HepG2 (cell line): Measurements from ENCODE around the gene PPP1R16B. TPM values are rescaled to one million over a fixed set of nuclear protein-coding genes. Genes with fewer than 3 reads are reported as not detected.
A peak's percentile ranks its signal among the peaks of the same experiment; 100 is the strongest.

ENCODE experiments used
- AGO1 ChIP-seq: fragments of 200-400 bp; formaldehyde crosslinking; IDR thresholded peaks from 2 replicates; pipeline ENCODE4 v1.6.1; 2017; ENCODE audit warnings: mild to moderate bottlenecking, low read depth, low read length, moderate library complexity; ENCODE audit not compliant: poor library complexity, severe bottlenecking
- BCL3 ChIP-seq: sonication (generic); formaldehyde crosslinking; IDR thresholded peaks from 2 replicates; pipeline ENCODE4 v1.5.1; 2020; ENCODE audit warnings: mild to moderate bottlenecking, missing genetic modification reagents, moderate library complexity
- CREB1 ChIP-seq, 2 experiments: fragments of 450-650 bp in 1 of 2; IDR thresholded peaks; 2 replicates each; pipeline ENCODE4 v1.6.1; 2016 to 2017; ENCODE audit warnings: control low read depth in 1 of 2, mild to moderate bottlenecking in 1 of 2, missing compliant biosample characterization in 1 of 2, missing genetic modification characterization in 1 of 2
- EP300 ChIP-seq, 3 experiments: sonication (generic) in 1 of 3; formaldehyde crosslinking in 1 of 3; IDR thresholded peaks; 2 replicates each; pipeline versions ENCODE4 v1.5.1 to v1.6.1; 2011 to 2020; ENCODE audit warnings: low read depth in 2 of 3, low read length in 2 of 3, borderline replicate concordance in 1 of 3, improper control_type of control experiment in 1 of 3, mild to moderate bottlenecking in 1 of 3, missing genetic modification reagents in 1 of 3, moderate library complexity in 1 of 3
- FOXA1 ChIP-seq, 2 experiments: fragments of 450-650 bp in 1 of 2; sonication (generic) in 1 of 2; formaldehyde crosslinking in 1 of 2; IDR thresholded peaks; 2 replicates each; pipeline versions ENCODE4 v1.4.0 to v1.6.1; 2016 to 2020; ENCODE audit warnings: missing genetic modification reagents in 1 of 2
- HBP1 ChIP-seq: IDR thresholded peaks from 2 replicates; pipeline ENCODE4 v1.6.1; 2016; ENCODE audit warnings: low read depth, control low read depth
- JUN ChIP-seq: sonication (generic); formaldehyde crosslinking; IDR thresholded peaks from 2 replicates; pipeline ENCODE4 v1.4.0; 2020; ENCODE audit warnings: mild to moderate bottlenecking, missing genetic modification reagents
- MAX ChIP-seq: IDR thresholded peaks from 2 replicates; pipeline ENCODE4 v1.6.1; 2012; ENCODE audit warnings: inconsistent platforms
- NCOA1 ChIP-seq: sonication (generic); formaldehyde crosslinking; IDR thresholded peaks from 2 replicates; pipeline ENCODE4 v1.9.0; 2021; ENCODE audit warnings: missing genetic modification reagents
- NFE2L2 ChIP-seq: fragments of 150-350 bp; IDR thresholded peaks from 2 replicates; pipeline ENCODE4 v1.6.1; 2014; ENCODE audit warnings: low read length
- PHF5A ChIP-seq: IDR thresholded peaks from one replicate; pipeline ENCODE4 v1.6.1; 2018; ENCODE audit warnings: low read depth, missing genetic modification reagents; ENCODE audit not compliant: unreplicated experiment
- PLRG1 ChIP-seq: fragments of 450-650 bp; conservative IDR thresholded peaks from 2 replicates; pipeline ENCODE4 v1.6.1; 2016
- PPARG ChIP-seq: conservative IDR thresholded peaks from 2 replicates; pipeline ENCODE4 v1.6.1; 2016; ENCODE audit warnings: missing biosample characterization, missing genetic modification reagents
- ZFP36L1 ChIP-seq: sonication (generic); formaldehyde crosslinking; IDR thresholded peaks from 2 replicates; pipeline ENCODE4 v1.8.0; 2022; ENCODE audit warnings: mild to moderate bottlenecking, missing genetic modification reagents, moderate library complexity
- ZNF160 ChIP-seq: sonication (generic); formaldehyde crosslinking; IDR thresholded peaks from 2 replicates; pipeline ENCODE4 v1.8.0; 2022; ENCODE audit warnings: mild to moderate bottlenecking, inconsistent platforms, missing genetic modification reagents
- ZNF350 ChIP-seq: sonication (generic); formaldehyde crosslinking; IDR thresholded peaks from 2 replicates; pipeline ENCODE4 v1.4.0; 2020; ENCODE audit warnings: mild to moderate bottlenecking, low read depth, missing genetic modification reagents, borderline replicate concordance
- ZNF431 ChIP-seq: sonication (generic); formaldehyde crosslinking; IDR thresholded peaks from 2 replicates; pipeline ENCODE4 v1.9.0; 2022; ENCODE audit warnings: missing genetic modification reagents, low read depth, mild to moderate bottlenecking, borderline replicate concordance
- ZNF549 ChIP-seq: sonication (generic); formaldehyde crosslinking; IDR thresholded peaks from 2 replicates; pipeline ENCODE4 v1.5.0; 2020; ENCODE audit warnings: missing genetic modification reagents
- ZNF619 ChIP-seq: sonication (generic); formaldehyde crosslinking; IDR thresholded peaks from 2 replicates; pipeline ENCODE4 v1.4.0; 2020; ENCODE audit warnings: mild to moderate bottlenecking, missing genetic modification reagents
- polyA plus RNA-seq, 8 experiments: library from polyadenylated mRNA; depleted of rRNA in 3 of 8; stranded (reverse) in 7 of 8; unstranded in 1 of 8; fragments of >200 nt; fragmentation: Illumina TruSeq in 4 of 8; extraction: Trizol in 4 of 8; gene quantifications; 2 replicates each; pipeline versions ENCODE4 v1.2.1 to v1.2.3, GENCODE V29; 2011 to 2016; ENCODE audit warnings: low read depth in 4 of 8, missing spikeins in 1 of 8, mixed read lengths in 1 of 8; ENCODE audit not compliant: insufficient read depth in 1 of 8
- total RNA-seq, 5 experiments: library from RNA; depleted of rRNA; stranded (reverse); fragments of >200 nt; fragmentation: Illumina TruSeq; extraction: Trizol; gene quantifications; 2 replicates each; pipeline ENCODE4 v1.2.3, GENCODE V29; 2016; ENCODE audit warnings: low read depth in 1 of 5
- TF ChIP-seq, protein P1 (sequence below): sonication (generic); formaldehyde crosslinking; IDR thresholded peaks from 2 replicates; pipeline ENCODE4 v1.5.0; 2020; ENCODE audit warnings: mild to moderate bottlenecking, missing genetic modification reagents
- TF ChIP-seq, protein P2 (sequence below): sonication (generic); formaldehyde crosslinking; conservative IDR thresholded peaks from 2 replicates; pipeline ENCODE4 v1.8.0; 2022; ENCODE audit warnings: mild to moderate bottlenecking, moderate library complexity, missing genetic modification reagents

PPP1R16B gene
- total and polyA plus RNA-seq, 2 of the 13 experiments (the other 11 are each of a cell fraction or from before 2014, with no cell fraction given): 0.02 to 0.11 TPM

DNA sequence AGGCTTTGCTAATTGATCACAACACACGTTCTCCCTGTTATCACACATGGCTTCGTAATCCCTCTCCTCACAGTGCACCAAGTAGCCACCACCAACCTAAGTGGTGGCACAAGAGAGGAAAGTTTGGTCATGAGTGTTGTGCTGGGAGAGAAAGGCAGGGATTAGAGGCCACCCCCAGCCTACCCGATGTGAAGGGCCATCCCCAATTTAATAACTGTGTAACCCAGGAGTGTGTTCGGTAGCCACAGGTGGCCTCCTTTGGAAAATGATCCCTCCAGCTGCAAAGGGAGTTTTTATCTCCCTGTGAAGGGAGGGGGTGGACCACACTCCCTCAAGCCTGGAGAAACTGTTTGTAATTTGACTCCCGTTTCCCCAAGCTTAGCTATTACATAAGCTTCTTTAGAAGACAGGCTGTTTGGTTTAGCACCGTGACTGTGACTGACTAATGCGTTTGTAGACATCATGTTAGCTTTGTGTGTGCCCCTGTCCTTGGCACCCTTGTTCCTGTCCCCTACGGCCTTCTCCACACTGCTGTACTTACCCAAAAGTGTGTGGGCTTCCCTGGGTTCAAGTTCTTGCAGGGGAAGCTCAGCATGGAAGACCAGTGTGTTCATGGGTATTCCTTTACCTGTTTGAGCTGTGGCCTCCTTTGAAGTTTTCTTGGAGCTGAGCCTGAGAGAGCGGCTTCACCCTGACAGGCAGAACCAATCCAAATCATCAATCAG, 20.6 kb downstream of the PPP1R16B start (continued):
- TF ChIP-seq, protein P1, sequence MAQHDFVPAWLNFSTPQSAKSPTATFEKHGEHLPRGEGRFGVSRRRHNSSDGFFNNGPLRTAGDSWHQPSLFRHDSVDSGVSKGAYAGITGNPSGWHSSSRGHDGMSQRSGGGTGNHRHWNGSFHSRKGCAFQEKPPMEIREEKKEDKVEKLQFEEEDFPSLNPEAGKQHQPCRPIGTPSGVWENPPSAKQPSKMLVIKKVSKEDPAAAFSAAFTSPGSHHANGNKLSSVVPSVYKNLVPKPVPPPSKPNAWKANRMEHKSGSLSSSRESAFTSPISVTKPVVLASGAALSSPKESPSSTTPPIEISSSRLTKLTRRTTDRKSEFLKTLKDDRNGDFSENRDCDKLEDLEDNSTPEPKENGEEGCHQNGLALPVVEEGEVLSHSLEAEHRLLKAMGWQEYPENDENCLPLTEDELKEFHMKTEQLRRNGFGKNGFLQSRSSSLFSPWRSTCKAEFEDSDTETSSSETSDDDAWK (CRISPR knock-in tag): no peak
- TF ChIP-seq BCL3 (CRISPR knock-in tag): peak; percentile 81; the same call in 1 of the 2 replicates
- TF ChIP-seq ZNF350 (CRISPR knock-in tag): peak; percentile 55; the same call in 1 of the 2 replicates
- TF ChIP-seq MAX: peak; percentile 50
- peak in 1 of 2 experiments; percentile 54; a peak in 2 of 4 replicates for TF ChIP-seq EP300 (IDR thresholded peaks at IDR 0.05; ENCODE audit: low read depth in 2 of 2, low read length in 2 of 2)
- TF ChIP-seq EP300 (CRISPR knock-in tag; IDR thresholded peaks at IDR 0.05; ENCODE audit: borderline replicate concordance): no peak
- 0 out of 2 replicates have a peak, but pooled peaks have one; percentile 25 for TF ChIP-seq JUN (CRISPR knock-in tag)
- TF ChIP-seq, protein P2, sequence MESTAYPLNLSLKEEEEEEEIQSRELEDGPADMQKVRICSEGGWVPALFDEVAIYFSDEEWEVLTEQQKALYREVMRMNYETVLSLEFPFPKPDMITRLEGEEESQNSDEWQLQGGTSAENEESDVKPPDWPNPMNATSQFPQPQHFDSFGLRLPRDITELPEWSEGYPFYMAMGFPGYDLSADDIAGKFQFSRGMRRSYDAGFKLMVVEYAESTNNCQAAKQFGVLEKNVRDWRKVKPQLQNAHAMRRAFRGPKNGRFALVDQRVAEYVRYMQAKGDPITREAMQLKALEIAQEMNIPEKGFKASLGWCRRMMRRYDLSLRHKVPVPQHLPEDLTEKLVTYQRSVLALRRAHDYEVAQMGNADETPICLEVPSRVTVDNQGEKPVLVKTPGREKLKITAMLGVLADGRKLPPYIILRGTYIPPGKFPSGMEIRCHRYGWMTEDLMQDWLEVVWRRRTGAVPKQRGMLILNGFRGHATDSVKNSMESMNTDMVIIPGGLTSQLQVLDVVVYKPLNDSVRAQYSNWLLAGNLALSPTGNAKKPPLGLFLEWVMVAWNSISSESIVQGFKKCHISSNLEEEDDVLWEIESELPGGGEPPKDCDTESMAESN (CRISPR knock-in tag): 0 out of 2 replicates have a peak, but pooled peaks have one; percentile 50
- peak; percentile 74 for TF ChIP-seq PPARG (CRISPR knock-in tag)
- no peak for TF ChIP-seq PHF5A (CRISPR knock-in tag)
- no peak for TF ChIP-seq PLRG1
- no peak for TF ChIP-seq HBP1
- TF ChIP-seq NCOA1: no peak
- TF ChIP-seq ZNF619 (CRISPR knock-in tag): no peak
- peak; percentile 88; the same call in 1 of the 2 replicates for TF ChIP-seq ZNF431 (CRISPR knock-in tag)
- no peak for TF ChIP-seq FOXA1 (IDR thresholded peaks at IDR 0.05)
- TF ChIP-seq FOXA1 (CRISPR knock-in tag; IDR thresholded peaks at IDR 0.05): peak; percentile 50; the same call in 1 of the 2 replicates
- no peak for TF ChIP-seq ZNF549
- TF ChIP-seq CREB1 (IDR thresholded peaks at IDR 0.05): no peak
- no peak for TF ChIP-seq CREB1 (CRISPR knock-in tag; IDR thresholded peaks at IDR 0.05)
- TF ChIP-seq ZNF160 (CRISPR knock-in tag): peak; percentile 26; the same call in 1 of the 2 replicates
- TF ChIP-seq NFE2L2: no peak
- no peak for TF ChIP-seq AGO1
- peak; percentile 84 for TF ChIP-seq ZFP36L1 (CRISPR knock-in tag)
